ENCODE data around the gene SYNE2. TPM values are rescaled to one million over a fixed set of nuclear protein-coding genes. Genes with fewer than 3 reads are reported as not detected.
A peak's percentile ranks its signal among the peaks of the same experiment; 100 is the strongest.

Gene SYNE2
- total RNA-seq, 1 donor from 2014 or later = 186 TPM

GRCh38 chr14:63991833-63992232 is 139.0 kb downstream of the SYNE2 start:
- H3K36me3 ChIP-seq = peaks cover 70% of the 10 kb centered on the region
- intact Hi-C loops (cut with micrococcal nuclease) = no loop called here

GRCh38 chr14:63992858-63993257 is 140.1 kb downstream of the SYNE2 start:
- Histone ChIP-seq H3K27ac (replicated peaks) (no peak overlapping the region), H3K9me3 (replicated peaks) (no peaks in the 10 kb centered on the region), H3K4me1 (no peaks in the 10 kb centered on the region), H3K4me3 (no peak overlapping the region), H3K36me3 (peaks cover 80% of the 10 kb centered on the region), H3K27me3 (ENCODE audit: low read depth) (no peaks in the 10 kb centered on the region)
- intact Hi-C loops (cut with micrococcal nuclease) = no loop called here
- TF ChIP-seq CTCF (IDR thresholded peaks at IDR 0.05; ENCODE audit: borderline replicate concordance) = no peak
- no peak for DNase-seq

More at GRCh38 chr14:63991833-63992232, 139.0 kb downstream of the SYNE2 start:
- no peak for TF ChIP-seq CTCF (IDR thresholded peaks at IDR 0.05; ENCODE audit: borderline replicate concordance)
- Histone ChIP-seq H3K9me3 (replicated peaks) (no peaks in the 10 kb centered on the region), H3K4me3 (no peak overlapping the region), H3K27me3 (ENCODE audit: low read depth) (no peaks in the 10 kb centered on the region), H3K27ac (replicated peaks) (no peak overlapping the region), H3K4me1 (no peaks in the 10 kb centered on the region)
- DNase-seq = no peak

GRCh38 chr14:63993992-63994391 is 141.2 kb downstream of the SYNE2 start:
- H3K27ac ChIP-seq (replicated peaks) = no peak overlapping the region
- intact Hi-C loops (cut with micrococcal nuclease) = no loop called here
- no peaks in the 10 kb centered on the region for H3K4me1 ChIP-seq
- H3K36me3 ChIP-seq = peaks cover 81% of the 10 kb centered on the region
- no peak overlapping the region for H3K4me3 ChIP-seq
- DNase-seq = no peak
- no peaks in the 10 kb centered on the region for H3K9me3 ChIP-seq (replicated peaks)
- H3K27me3 ChIP-seq (ENCODE audit: low read depth) = no peaks in the 10 kb centered on the region
- TF ChIP-seq CTCF (IDR thresholded peaks at IDR 0.05; ENCODE audit: borderline replicate concordance) = peak; percentile 42

- H3K9me3 ChIP-seq (replicated peaks) = no peaks in the 10 kb centered on the region
- TF ChIP-seq CTCF (IDR thresholded peaks at IDR 0.05; ENCODE audit: borderline replicate concordance) = no peak
- no peaks in the 10 kb centered on the region for H3K4me1 ChIP-seq
- H3K4me3 ChIP-seq = no peak overlapping the region
- peaks cover 83% of the 10 kb centered on the region for H3K36me3 ChIP-seq
- no peak overlapping the region for H3K27ac ChIP-seq (replicated peaks)
- H3K27me3 ChIP-seq (ENCODE audit: low read depth) = no peaks in the 10 kb centered on the region
- DNase-seq = no peak
- intact Hi-C loops (cut with micrococcal nuclease) = no loop called here
Observed at GRCh38 chr14:63995285-63995684, 142.5 kb downstream of the SYNE2 start.

GRCh38 chr14:63996016-63996415 is 143.2 kb downstream of the SYNE2 start:
- Histone ChIP-seq H3K4me1 (no peaks in the 10 kb centered on the region), H3K27me3 (ENCODE audit: low read depth) (no peaks in the 10 kb centered on the region), H3K27ac (replicated peaks) (no peak overlapping the region), H3K9me3 (replicated peaks) (no peaks in the 10 kb centered on the region), H3K4me3 (no peak overlapping the region), H3K36me3 (peaks cover 83% of the 10 kb centered on the region)
- TF ChIP-seq CTCF (IDR thresholded peaks at IDR 0.05; ENCODE audit: borderline replicate concordance) = no peak
- intact Hi-C loops (cut with micrococcal nuclease) = no loop called here
- DNase-seq = no peak
